ENCODE data around the gene LMO2. TPM values are rescaled to one million over a fixed set of nuclear protein-coding genes. Genes with fewer than 3 reads are reported as not detected.

LMO2 gene
- total and polyA plus RNA-seq, 2 donors (not counting 1 experiment from before 2014, with no cell fraction given): 6.2 to 10.7 TPM

DNA sequence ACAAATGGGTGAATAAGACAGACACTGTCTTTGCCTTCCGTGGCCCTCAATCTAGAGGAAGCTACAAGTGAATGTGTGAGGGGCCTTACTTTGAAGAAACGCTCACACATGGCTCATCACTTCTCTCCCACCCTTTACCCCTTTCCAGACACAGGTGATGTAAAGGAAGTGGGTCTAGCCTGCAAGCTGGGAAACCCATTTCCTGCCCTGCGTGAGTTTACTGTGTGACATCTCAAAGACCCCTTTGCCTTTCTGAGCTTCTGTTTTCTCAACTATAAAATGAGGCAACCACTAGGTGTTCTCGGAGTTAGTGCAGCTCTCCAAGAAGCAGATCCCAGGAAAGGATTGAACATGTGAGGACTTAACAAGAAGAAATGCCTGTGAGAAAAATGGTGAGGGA, 43.1 kb upstream of the LMO2 start:
- no peaks in the 10 kb centered on the region for H3K36me3 ChIP-seq (replicated peaks in 1 of 2; ENCODE audit: control extremely low read depth in 1 of 2, control insufficient read depth in 1 of 2, extremely low read depth in 1 of 2, insufficient read depth in 2 of 2, low read length in 1 of 2)
- H3K27ac ChIP-seq (ENCODE audit: low read length in 2 of 2): no peak overlapping the region
- H4K20me1 ChIP-seq (ENCODE audit: control insufficient read depth, insufficient read depth, low read length, poor library complexity, severe bottlenecking): no peaks in the 10 kb centered on the region
- H3K4me2 ChIP-seq (replicated peaks; ENCODE audit: low read depth, low read length, poor library complexity, severe bottlenecking): no peak overlapping the region
- WGBS (ENCODE audit: insufficient coverage): 90% methylated on average over 2 of the region's 4 CpGs
- H3K27ac Mint-ChIP-seq: no peak overlapping the region
- H3K27me3 Mint-ChIP-seq: peaks cover 20% of the 10 kb centered on the region
- TF ChIP-seq EZH2 (IDR thresholded peaks at IDR 0.05; ENCODE audit: borderline replicate concordance, insufficient read depth, low read depth, low read length, poor library complexity, severe bottlenecking) (no peak), CTCF (IDR thresholded peaks at IDR 0.05) (no peak)
- H3K9me3 ChIP-seq (ENCODE audit: control extremely low read depth in 1 of 3, control insufficient read depth in 2 of 3, insufficient read depth in 1 of 3, low read length in 2 of 3): peaks cover 6 to 27% (median 17%) of the 10 kb centered on the region in 3 donors
- no peaks in the 10 kb centered on the region for H3K79me2 ChIP-seq (ENCODE audit: control insufficient read depth, insufficient read depth, low read length)
- H3K9ac ChIP-seq (ENCODE audit: low read length): no peak overlapping the region
- ChIA-PET CTCF (interaction anchor here (0.9 to 1.4 kb wide), 3 partner anchors 76 to 127 kb away, joined by 3 to 4 read pairs (median 3); no protein-coding TSS in a partner anchor), POLR2A (no interaction called here)
- no peak for ATAC-seq (ENCODE audit: low read depth)
- DNase-seq: no peak
- H3K4me1 ChIP-seq (ENCODE audit: control insufficient read depth in 2 of 2, insufficient read depth in 2 of 2, low read length in 2 of 2): peaks cover 8 to 13% of the 10 kb centered on the region in 2 donors
- peaks cover 16% of the 10 kb centered on the region for H3K4me1 Mint-ChIP-seq
- H3K4me3 Mint-ChIP-seq: no peak overlapping the region
- peaks cover 11% of the 10 kb centered on the region for H3K9me3 Mint-ChIP-seq (ENCODE audit: insufficient read depth)
- intact Hi-C loops (cut with micrococcal nuclease): no loop called here
- no peak overlapping the region for H3K4me3 ChIP-seq (ENCODE audit: control extremely low read depth in 1 of 5, extremely low read depth in 1 of 5, insufficient read depth in 1 of 5, low read depth in 2 of 5, low read length in 4 of 5)
- no peak overlapping the region for H2AFZ ChIP-seq (ENCODE audit: insufficient read depth, low read depth, low read length, poor library complexity, severe bottlenecking)
- peaks cover 0 to 8% (median 0%) of the 10 kb centered on the region in 4 experiments for H3K27me3 ChIP-seq (replicated peaks in 1 of 4; ENCODE audit: control extremely low read depth in 1 of 4, control insufficient read depth in 3 of 4, insufficient read depth in 4 of 4, low read length in 3 of 4)

- peaks cover 20% of the 10 kb centered on the region for H3K27me3 Mint-ChIP-seq
- POLR2A ChIA-PET: no interaction called here
- no peaks in the 10 kb centered on the region for H3K36me3 ChIP-seq (replicated peaks in 1 of 2; ENCODE audit: control extremely low read depth in 1 of 2, control insufficient read depth in 1 of 2, extremely low read depth in 1 of 2, insufficient read depth in 2 of 2, low read length in 1 of 2)
- no peak for TF ChIP-seq CTCF (IDR thresholded peaks at IDR 0.05)
- TF ChIP-seq EZH2 (IDR thresholded peaks at IDR 0.05; ENCODE audit: borderline replicate concordance, insufficient read depth, low read depth, low read length, poor library complexity, severe bottlenecking): no peak
- intact Hi-C loops (cut with micrococcal nuclease): no loop called here
- ATAC-seq (ENCODE audit: low read depth) (no peak), DNase-seq (no peak)
- H2AFZ ChIP-seq (ENCODE audit: insufficient read depth, low read depth, low read length, poor library complexity, severe bottlenecking): no peak overlapping the region
- peaks cover 6 to 22% (median 17%) of the 10 kb centered on the region in 3 donors for H3K9me3 ChIP-seq (ENCODE audit: control extremely low read depth in 1 of 3, control insufficient read depth in 2 of 3, insufficient read depth in 1 of 3, low read length in 2 of 3)
- H3K9ac ChIP-seq (ENCODE audit: low read length): no peak overlapping the region
- no peak overlapping the region for H3K27ac ChIP-seq (ENCODE audit: low read length in 2 of 2)
- 93% methylated on average over 2 of the region's 3 CpGs for WGBS (ENCODE audit: insufficient coverage)
- H4K20me1 ChIP-seq (ENCODE audit: control insufficient read depth, insufficient read depth, low read length, poor library complexity, severe bottlenecking): no peaks in the 10 kb centered on the region
- peaks cover 0 to 8% (median 0%) of the 10 kb centered on the region in 4 experiments for H3K27me3 ChIP-seq (replicated peaks in 1 of 4; ENCODE audit: control extremely low read depth in 1 of 4, control insufficient read depth in 3 of 4, insufficient read depth in 4 of 4, low read length in 3 of 4)
- H3K79me2 ChIP-seq (ENCODE audit: control insufficient read depth, insufficient read depth, low read length): no peaks in the 10 kb centered on the region
- peaks cover 15% of the 10 kb centered on the region for H3K4me1 Mint-ChIP-seq
- H3K4me1 ChIP-seq (ENCODE audit: control insufficient read depth in 2 of 2, insufficient read depth in 2 of 2, low read length in 2 of 2): peaks cover 6 to 11% of the 10 kb centered on the region in 2 donors
- H3K4me3 ChIP-seq (ENCODE audit: control extremely low read depth in 1 of 5, extremely low read depth in 1 of 5, insufficient read depth in 1 of 5, low read depth in 2 of 5, low read length in 4 of 5): no peak overlapping the region
- H3K4me2 ChIP-seq (replicated peaks; ENCODE audit: low read depth, low read length, poor library complexity, severe bottlenecking): no peak overlapping the region
- peaks cover 11% of the 10 kb centered on the region for H3K9me3 Mint-ChIP-seq (ENCODE audit: insufficient read depth)
- H3K4me3 Mint-ChIP-seq: no peak overlapping the region
- H3K27ac Mint-ChIP-seq: no peak overlapping the region
- CTCF ChIA-PET: interaction anchor here (0.9 to 1.4 kb wide), 3 partner anchors 76 to 127 kb away, joined by 3 to 4 read pairs (median 3); no protein-coding TSS in a partner anchor
These were observed 42.6 kb upstream of the LMO2 start for GRCh38 chr11:33934450-33934849.
